ENCODE results near the gene MIGA2.
A peak's percentile ranks its signal among the peaks of the same experiment; 100 is the strongest.

MIGA2 gene

GRCh38 chr9:129074106-129074505 is 37.7 kb downstream of the MIGA2 start:
- DNase-seq = no peak

DNA sequence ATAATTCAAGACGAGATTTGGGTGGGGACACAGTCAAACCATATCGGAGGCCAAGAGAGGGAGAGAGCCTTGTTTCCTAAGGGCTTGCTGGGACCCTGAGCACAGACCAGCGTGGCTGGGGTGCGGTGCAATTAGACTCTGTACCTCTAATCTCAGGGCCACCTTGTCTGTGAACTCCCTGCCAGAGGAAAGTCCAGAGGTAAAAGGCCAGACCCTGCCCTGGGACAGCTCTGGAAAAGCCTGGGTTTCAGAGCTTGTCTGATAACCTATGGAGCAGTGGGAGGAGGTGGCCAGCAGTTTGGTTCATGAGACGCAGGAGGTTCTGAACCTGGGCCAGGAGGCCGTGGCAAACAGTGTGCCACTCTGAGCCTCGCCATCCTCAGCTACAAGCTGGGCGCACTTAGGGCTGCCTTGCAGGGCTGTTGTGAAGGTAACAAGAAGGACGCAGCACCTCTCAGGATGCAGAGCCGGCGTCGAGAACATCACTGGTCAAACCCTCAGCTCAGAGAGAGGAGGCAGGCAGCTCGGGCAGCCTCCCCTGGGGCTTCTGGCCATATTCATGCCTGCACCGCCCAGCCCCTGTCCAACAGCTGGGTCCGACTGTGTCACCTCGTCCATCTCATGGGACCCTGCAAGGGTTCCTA is 39.7 kb downstream of the MIGA2 start:
- no peak for DNase-seq

DNA sequence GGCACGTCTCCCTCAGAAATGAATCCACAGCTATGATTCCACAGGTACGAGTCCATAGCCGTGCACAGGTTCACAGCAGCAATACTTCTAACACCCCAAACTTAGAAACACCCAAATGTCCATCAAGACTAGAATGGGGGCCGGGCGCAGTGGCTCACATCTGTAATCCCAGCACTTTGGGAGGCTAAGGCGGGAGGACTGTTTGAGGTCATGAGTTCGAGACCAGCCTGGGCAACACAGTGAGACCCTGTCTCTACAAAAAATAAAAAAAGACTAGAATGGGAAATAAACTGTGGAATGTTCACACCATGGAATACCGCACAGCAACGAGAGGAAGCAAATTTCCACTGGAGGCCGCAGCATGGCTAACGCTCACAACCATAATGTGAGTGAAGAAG is 40.2 kb downstream of the MIGA2 start:
- no peak for DNase-seq

- no peak for DNase-seq
These were observed 40.8 kb downstream of the MIGA2 start for GRCh38 chr9:129077236-129077635.

DNA sequence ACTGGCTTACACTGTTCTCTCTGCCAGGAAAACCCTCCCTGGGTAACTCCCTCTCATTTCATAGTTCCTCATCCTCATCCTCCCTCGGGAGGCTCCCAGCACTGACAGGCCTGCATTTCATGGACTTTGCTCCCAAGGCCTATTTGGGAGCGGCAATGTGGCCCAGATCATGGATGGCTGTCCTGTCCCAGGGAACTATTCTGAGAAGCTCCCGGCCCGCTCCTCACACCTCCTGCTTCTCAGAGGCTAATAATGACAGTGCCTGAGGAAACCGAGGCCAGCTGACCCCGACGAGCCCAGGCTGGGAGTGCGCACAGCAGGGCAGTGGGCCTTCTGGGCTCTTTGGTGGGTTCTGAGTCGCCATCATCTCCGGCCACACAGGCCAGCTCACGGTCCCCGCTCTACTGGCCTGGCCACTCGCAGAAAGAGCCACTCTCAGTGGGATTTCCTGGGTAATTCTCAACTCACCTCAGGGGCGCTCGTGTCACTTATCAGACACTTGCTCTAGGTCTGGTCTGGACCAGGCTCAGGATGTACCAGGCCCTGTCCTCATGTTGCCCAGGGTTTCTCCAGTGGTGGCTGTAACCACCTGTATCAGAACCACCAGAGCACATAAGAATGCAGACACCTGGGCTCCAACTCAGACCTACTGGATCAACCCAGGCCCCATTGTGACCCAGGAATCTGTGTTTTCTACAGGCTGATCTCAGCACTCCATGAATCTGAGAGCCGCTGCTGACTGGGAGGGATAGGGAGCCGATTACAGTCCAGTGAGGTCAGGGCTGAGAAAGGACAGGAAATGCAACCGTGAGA is 42.5 kb downstream of the MIGA2 start:
- DNase-seq = no peak

DNA sequence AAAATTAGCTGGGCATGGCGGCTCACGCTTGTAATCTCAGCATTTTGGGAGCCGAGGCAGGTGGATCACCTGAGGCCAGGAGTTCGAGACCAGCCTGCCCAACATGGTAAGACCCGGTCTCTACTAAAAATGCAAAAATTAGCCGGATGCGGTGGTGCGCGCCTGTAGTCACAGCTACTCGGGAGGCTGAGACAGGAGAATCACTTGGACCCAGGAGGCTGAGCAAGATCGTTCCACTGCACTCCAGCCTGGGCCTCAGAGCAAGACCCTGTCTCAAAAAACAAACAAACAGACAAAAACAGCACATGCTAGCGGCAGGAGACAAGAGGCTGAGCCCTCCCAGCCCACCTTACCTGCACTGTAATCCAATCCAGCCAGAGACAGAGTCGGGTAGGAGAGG is 43.4 kb downstream of the MIGA2 start:
- DNase-seq = no peak

DNA sequence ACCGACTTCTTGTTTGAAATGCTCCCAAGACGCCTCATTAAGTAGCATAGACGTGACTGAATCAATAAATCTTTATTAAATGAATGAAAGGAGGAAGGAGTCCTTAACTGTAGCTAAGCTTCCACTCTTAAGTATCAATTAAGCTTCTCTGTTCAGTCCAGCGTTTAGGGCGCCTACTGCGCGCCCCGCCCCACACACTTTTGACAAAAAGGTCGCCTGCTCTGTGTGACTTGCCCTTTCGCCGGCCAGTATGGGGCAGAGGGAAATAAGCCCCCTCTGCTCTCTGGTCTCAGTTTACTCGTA is 43.8 kb downstream of the MIGA2 start:
- DNase-seq = no peak

DNA sequence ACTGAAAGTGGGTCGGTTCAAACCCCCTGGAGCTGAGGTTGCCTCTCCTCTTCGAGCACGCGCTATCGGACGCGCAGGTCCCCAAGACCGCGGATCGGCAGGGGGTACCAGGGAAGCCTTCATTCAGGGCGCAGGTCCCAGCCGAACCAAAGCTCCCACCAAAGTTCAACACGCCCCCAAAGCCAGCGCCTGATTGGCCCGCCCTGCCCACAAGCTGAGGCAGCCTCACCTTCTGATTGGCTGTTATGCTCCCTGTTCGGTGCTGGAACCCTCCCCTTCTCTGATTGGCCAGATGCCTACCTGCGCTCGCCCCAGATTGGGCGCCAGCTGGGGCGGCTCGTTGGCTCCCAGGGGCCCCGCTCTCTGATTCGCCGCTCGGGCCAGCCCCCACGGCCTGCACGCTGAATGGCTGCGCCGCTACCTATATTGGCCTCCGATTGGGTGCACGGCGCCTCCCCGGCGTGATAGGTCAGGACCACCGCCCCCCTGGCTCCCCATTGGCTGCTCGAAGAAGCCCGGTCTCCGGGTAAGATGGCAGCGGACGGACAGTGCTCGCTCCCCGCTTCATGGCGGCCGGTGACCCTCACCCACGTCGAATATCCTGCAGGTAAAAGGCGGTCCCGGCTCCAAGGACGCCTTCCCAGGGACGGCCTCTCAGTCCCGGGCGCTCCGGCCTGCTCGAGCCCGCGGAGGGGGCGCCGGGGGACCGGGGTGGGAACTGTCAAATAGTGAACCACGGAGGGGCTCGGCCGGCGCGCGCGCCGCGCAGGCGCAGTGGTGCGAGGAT is 44.4 kb downstream of the MIGA2 start, which contains the start of gene DOLPP1:
DOLPP1 (plus strand) TSS at position 511 of the 787 bp plus-strand sequence; CDS start at position 532, 21 bp downstream.
- peak; percentile 98 to 99 for DNase-seq

DNA sequence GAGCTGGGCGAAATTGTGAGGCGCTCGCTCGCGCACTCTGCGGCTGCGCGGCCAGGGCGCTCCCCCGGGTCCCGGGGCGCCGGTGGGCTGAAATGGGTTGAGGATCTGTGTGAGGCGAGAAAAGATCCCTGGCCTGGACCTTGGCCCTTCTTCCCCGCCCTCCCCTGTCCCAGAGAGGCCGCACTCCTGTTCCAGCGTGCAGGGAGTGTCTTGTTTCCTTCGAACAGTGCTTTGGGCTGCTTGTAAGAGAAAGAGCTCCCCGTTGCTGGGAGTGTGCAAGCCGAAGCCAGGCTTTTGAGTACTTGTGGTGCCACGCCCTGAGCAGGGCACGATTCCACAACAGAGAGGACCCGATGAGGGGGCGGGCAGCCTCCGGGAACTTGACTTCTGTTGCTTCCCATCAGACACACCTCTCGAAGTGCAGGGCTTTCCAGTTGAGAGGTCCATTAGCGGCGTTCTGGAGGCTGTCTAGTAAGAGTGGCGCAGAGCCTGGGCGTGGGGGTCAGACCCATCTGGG is 45.0 kb downstream of the MIGA2 start:
- DNase-seq = no peak

DNA sequence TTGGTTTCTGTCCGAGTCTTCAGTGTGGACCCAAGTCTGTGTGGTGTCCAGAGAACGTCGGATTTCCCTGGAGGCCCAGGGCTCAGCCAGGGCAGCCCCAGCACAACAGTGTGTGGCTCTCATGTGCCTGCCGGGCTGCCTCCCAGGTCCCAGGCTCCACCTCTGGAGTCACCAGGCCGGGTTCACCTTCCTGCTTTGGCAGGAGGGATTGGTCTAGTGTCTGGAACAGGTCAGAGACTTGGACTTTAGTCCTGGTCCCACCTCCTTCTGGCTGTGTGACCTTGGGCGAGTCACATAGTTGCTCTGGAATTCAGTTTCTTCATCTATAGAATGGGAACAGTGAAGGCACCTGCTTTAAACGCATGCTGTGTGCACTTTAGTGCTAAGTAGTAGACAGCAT is 47.7 kb downstream of the MIGA2 start:
- no peak for DNase-seq

DNA sequence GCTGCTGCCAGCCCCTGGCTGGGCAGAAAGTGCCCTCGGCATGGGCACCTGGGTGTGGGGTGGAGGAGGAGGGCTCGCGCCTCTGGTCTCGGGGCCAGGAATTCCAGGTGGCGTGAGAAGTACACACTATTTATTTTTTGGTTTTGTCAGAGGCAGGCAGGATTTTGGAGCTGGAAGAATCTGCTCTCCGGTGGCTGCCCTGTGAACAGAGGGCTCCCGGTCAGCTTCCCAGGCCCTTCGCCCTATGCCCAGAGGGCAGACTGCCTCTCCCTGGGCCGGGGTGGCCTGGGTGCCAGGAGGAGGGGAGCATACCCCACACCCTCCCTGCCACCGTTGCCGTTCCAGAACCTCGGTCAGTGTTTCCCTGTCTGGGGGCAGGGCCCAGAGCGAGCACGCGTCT is 52.8 kb downstream of the MIGA2 start:
- no peak for DNase-seq

- no peak for DNase-seq
These were observed 57.4 kb downstream of the MIGA2 start for GRCh38 chr9:129093602-129094386.

DNA sequence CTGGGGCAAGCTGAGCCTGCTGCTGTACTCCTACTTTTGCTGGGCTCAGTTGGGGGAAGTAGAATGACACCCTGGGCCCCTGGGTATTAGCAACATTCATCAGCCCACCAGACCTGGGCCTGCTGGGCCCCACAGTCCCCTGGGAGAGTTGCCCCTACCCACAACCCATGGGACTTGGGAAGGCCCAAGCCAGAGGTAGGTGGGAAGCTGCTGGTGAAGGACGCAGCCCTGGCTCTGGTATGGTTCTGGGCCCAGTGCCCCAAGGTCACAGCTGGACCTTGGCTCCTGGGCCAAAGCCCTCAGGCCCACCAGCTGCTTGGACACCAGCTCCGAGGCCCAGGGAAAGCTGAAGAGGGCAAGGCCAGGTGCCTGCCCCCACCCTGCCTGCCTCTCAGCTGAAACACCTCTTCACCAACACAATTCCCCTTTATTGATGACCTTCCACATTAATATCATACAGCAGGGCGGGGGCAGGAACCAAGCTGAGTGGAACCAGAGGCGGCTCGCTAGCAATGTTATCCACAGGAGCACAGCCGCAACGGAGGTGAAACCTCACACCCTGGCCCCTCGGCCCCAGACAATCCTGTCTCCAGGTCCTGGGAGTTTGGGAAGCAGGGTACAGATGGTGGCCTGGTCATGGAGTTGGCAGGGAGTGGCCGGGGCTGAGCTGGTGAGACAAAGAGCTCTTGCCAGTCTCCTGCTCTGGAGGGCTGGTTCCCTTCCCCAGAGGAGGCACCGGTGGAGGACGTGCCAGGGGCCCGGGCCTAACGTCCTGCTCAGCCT is 58.2 kb downstream of the MIGA2 start:
- no peak for DNase-seq

GRCh38 chr9:129095170-129095667 is 58.8 kb downstream of the MIGA2 start:
- no peak for DNase-seq

GRCh38 chr9:129095908-129096307 is 59.5 kb downstream of the MIGA2 start:
- no peak for DNase-seq

DNA sequence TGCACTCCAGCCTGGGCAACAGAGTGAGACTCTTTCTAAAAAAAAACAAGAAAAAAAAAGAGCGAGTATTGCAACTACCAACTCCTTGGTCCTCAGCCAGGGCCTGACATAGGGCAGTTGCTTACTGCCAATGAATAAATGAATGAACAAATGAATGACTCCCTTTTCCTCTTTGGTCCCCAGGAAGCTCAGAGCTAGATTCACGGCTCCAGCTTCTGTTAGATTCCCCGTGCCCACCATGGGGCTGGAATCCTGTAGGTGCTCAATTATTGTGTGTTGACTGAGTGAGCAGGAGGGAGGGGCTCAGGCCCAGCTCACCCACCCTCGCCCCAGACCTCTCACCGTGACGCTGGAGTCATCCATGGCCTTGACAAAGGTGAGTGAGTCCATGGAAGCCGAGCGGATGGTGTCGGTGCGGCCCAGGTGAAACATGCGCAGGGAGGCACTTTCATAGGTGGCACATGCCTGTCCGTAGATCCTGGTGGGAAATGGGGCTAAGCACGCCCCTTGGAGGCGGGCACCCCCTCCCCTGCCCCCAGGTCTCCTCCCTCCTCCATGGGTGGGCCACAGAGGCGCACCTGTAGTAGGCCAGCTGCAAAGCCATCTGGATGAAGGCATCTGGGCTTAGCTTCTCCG is 61.4 kb downstream of the MIGA2 start:
- DNase-seq = no peak

GRCh38 chr9:129098328-129098727 is 61.9 kb downstream of the MIGA2 start:
- no peak for DNase-seq

DNA sequence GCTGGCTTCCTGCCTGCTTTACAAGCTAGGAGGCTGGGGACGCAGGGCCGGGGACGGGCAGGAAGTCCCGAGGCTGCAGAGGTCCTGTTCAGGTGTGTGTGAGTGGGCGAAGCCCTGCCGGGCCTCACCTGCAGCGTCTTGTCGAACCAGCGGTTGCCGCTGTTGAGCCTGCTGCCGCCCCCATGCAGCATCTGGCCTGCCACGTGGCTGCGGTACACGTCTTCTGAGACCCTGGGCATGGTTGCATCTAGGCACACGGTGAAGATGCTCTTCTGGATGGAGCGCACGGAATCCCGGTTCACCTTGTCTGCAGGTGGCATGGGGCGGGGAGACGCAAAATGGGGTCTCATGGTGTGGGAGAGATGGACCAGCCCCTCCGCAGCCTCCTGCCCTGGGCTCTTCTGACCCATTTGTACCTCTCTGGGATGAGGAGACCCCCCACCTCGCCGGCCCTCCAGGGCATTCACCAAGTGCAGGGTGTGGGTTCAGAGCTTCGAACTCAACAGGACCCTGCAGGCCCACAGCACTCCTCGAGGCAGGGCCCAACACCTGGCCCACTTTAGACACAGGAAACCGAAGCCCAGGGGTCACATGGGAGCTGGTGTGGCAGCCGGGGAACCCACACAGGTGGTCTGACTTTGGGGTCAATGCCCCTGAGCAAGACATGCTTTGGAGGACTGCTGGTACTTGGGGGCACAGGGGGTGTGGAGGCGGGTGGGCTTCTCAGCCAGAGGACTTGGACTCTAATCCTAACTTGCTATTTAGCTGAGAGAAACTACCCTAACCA is 64.2 kb downstream of the MIGA2 start:
- DNase-seq = no peak

- DNase-seq = no peak
These were observed 64.9 kb downstream of the MIGA2 start for GRCh38 chr9:129101279-129101678.

GRCh38 chr9:129102095-129102525 is 65.7 kb downstream of the MIGA2 start:
- no peak for DNase-seq

All from SW 1271 (cell line).